Lung (tissue), 12 donors: ENCODE data around the gene POLR3B. TPM values are rescaled to one million over a fixed set of nuclear protein-coding genes. Genes with fewer than 3 reads are reported as not detected.

ENCODE experiments used
- ATAC-seq: fragments of 200-7000 bp; cut with Tn5 transposase; one replicate; pipeline ENCODE4 v1.9.1; 2020; ENCODE audit warnings: moderate number of reproducible peaks; ENCODE audit not compliant: insufficient read depth, low FRiP score
- DNase-seq, 3 donors: peaks; one replicate each; pipeline ENCODE4 v3.0.0-alpha.2; 2013 to 2017
- H3K27ac ChIP-seq, 2 donors: one replicate each; pipeline ENCODE4 v1.5.1; 2013; ENCODE audit warnings: mild to moderate bottlenecking in 2 of 2, moderate library complexity in 2 of 2, control low read depth in 1 of 2, inconsistent platforms in 1 of 2, low read depth in 1 of 2, low read length in 1 of 2
- H3K27me3 ChIP-seq, 3 donors: one replicate each; pipeline ENCODE4 v1.5.1; 2013; ENCODE audit warnings: low read length in 2 of 3; ENCODE audit not compliant: control insufficient read depth in 3 of 3, insufficient read depth in 3 of 3
- H3K36me3 ChIP-seq, 4 donors: one replicate each; pipeline ENCODE4 v1.5.1; 2013; ENCODE audit warnings: low read length in 4 of 4, mild to moderate bottlenecking in 1 of 4, moderate library complexity in 1 of 4; ENCODE audit not compliant: control insufficient read depth in 4 of 4, insufficient read depth in 4 of 4
- H3K4me1 ChIP-seq, 5 donors: one replicate each; pipeline ENCODE4 v1.5.1; 2013; ENCODE audit warnings: low read length in 5 of 5, mild to moderate bottlenecking in 2 of 5, moderate library complexity in 1 of 5; ENCODE audit not compliant: control insufficient read depth in 5 of 5, insufficient read depth in 5 of 5
- H3K4me3 ChIP-seq: one replicate; pipeline ENCODE4 v1.5.1; 2013; ENCODE audit warnings: mild to moderate bottlenecking, control low read depth, moderate library complexity
- H3K9ac ChIP-seq, 2 donors: one replicate each; pipeline ENCODE4 v1.5.1; 2013; ENCODE audit warnings: low read length in 2 of 2, control low read depth in 1 of 2; ENCODE audit not compliant: insufficient read depth in 1 of 2
- H3K9me3 ChIP-seq, 4 donors: one replicate each; pipeline ENCODE4 v1.5.1; 2013; ENCODE audit warnings: low read length in 3 of 4, mild to moderate bottlenecking in 1 of 4, moderate library complexity in 1 of 4; ENCODE audit not compliant: control insufficient read depth in 4 of 4, insufficient read depth in 3 of 4
- WGBS, 2 donors: extraction: QIAGEN DNeasy Blood & Tissue Kit; methylation state at CpG; one replicate each; pipeline ENCODE4 v1.1.7; 2013; 5-methylcytosine and 5-hydroxymethylcytosine counted together
- polyA plus RNA-seq, 2 donors: library from polyadenylated mRNA; stranded (reverse); fragments of 200-250 nt; gene quantifications; one replicate each; pipeline ENCODE4 v1.2.1, GENCODE V29; 2013
- total RNA-seq, 2 donors: library from RNA; depleted of rRNA in 1 of 2; stranded (reverse); fragments of >200 nt in 1 of 2; gene quantifications; one replicate each; pipeline ENCODE4 v1.2.1, GENCODE V29; 2014 to 2021
- TF ChIP-seq, protein P1 (sequence below): IDR thresholded peaks from 2 replicates; pipeline ENCODE4 v1.5.1; 2012; ENCODE audit warnings: mild to moderate bottlenecking; ENCODE audit errors: control extremely low read depth, extremely low read depth
- donor health status: control.
- donor health status: control.
- donor health status: Bipolar disorder and iron deficiency.
- donor health status: healthy.
- donor health status: DM: yes; HTN: yes; CAD: no.

The POLR3B gene
- total and polyA plus RNA-seq, 4 donors, result 3.6 to 13.5 (median 9.0) TPM

DNA sequence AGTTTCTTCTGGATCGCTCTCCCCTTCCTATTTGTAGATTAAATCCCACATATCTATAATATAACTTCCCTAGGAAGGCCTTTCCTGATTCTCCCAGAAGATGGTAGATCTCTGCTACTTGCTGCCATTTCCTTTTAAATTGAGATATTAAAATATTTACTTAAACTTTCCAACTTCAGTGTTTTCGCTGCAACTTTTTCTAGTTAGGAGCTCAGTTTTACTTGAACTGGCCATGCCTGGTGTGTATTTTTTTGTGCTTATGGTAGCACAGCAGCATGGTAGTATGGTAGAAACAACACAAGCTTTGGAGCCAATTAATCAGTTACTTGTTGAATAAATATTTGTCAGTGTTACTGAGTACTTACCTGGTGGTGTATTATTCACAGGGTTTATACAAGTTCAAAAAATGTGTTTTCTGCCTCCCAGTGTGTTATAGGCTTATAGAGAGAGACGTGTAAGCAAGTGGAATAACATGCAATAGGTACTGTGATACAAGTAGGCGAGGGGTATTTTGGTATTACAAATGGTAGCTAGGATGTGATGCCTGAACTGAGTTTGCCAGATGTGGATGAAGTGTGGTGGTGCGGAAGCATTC, 2.9 kb downstream of the POLR3B start:
- WGBS, 2 donors, result 89 to 98% methylated on average over 5 of the region's 5 CpGs
- Histone ChIP-seq H3K9me3 (no peaks in the 10 kb centered on the region), H3K9ac (no peak overlapping the region), H3K4me3 (no peak overlapping the region), H3K4me1 (peaks cover 0 to 14% (median 5%) of the 10 kb centered on the region in 5 donors), H3K27ac (peak overlapping the region in 1 of 2 donors; percentile 54), H3K36me3 (peaks cover 0 to 6% (median 3%) of the 10 kb centered on the region in 4 donors), H3K27me3 (no peaks in the 10 kb centered on the region)
- DNase-seq (no peak), ATAC-seq (no peak)
- TF ChIP-seq, protein P1, sequence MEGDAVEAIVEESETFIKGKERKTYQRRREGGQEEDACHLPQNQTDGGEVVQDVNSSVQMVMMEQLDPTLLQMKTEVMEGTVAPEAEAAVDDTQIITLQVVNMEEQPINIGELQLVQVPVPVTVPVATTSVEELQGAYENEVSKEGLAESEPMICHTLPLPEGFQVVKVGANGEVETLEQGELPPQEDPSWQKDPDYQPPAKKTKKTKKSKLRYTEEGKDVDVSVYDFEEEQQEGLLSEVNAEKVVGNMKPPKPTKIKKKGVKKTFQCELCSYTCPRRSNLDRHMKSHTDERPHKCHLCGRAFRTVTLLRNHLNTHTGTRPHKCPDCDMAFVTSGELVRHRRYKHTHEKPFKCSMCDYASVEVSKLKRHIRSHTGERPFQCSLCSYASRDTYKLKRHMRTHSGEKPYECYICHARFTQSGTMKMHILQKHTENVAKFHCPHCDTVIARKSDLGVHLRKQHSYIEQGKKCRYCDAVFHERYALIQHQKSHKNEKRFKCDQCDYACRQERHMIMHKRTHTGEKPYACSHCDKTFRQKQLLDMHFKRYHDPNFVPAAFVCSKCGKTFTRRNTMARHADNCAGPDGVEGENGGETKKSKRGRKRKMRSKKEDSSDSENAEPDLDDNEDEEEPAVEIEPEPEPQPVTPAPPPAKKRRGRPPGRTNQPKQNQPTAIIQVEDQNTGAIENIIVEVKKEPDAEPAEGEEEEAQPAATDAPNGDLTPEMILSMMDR, result no peak

DNA sequence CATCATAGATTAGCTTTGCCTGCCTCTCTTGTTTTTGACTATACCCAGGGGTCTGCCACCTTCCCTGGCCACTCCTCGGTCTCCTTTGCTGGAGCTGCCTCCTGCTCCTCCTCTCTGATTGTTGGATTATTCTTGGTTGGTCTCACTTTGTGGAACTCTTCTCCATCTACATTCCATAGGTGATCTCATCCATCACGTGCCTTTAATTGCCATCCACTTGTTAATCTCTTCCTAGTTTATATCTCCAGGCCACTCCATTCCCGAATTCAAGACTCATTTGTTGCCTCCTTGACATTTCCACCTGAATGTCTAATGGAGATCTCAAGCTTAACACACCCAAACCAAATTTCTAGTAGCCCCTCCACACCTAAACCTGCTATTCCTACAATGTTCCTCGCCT, 5.4 kb downstream of the POLR3B start:
- no peaks in the 10 kb centered on the region for H3K9me3 ChIP-seq
- H3K9ac ChIP-seq, result no peak overlapping the region
- no peak overlapping the region for H3K4me3 ChIP-seq
- H3K27me3 ChIP-seq, result no peaks in the 10 kb centered on the region
- peaks cover 0 to 11% (median 3%) of the 10 kb centered on the region in 4 donors for H3K36me3 ChIP-seq
- ATAC-seq (no peak), DNase-seq (no peak)
- TF ChIP-seq, protein P1, result no peak
- 84 to 93% methylated on average over 4 of the region's 4 CpGs for WGBS, 2 donors
- no peak overlapping the region for H3K27ac ChIP-seq
- H3K4me1 ChIP-seq, result peaks cover 0 to 8% (median 5%) of the 10 kb centered on the region in 5 donors

DNA sequence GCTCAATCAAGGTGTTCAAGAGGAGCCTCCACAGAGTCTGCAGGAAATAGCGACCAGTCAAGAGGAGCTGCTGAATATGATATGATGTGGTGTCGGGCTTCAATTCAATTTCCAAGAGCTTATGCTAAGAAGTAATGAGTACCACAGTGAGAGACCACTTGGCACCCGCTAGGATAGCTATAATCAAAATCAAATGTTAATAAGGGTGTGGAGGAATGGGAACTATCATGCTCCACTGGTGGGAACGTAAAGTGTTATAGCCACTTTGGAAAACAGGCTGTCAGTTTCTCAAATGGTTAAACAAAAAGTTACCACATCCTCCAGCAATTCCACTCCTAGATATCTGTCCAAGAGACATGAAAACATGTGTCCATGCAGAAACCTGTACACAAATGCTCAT, 6.7 kb downstream of the POLR3B start:
- TF ChIP-seq, protein P1, result no peak
- Histone ChIP-seq H3K4me3 (no peak overlapping the region), H3K4me1 (peaks cover 0 to 3% (median 0%) of the 10 kb centered on the region in 5 donors), H3K9me3 (no peaks in the 10 kb centered on the region), H3K9ac (no peak overlapping the region), H3K27me3 (no peaks in the 10 kb centered on the region), H3K27ac (no peak overlapping the region), H3K36me3 (peaks cover 0 to 12% (median 3%) of the 10 kb centered on the region in 4 donors)
- ATAC-seq (no peak), DNase-seq (no peak)
- 93 to 99% methylated on average over 4 of the region's 4 CpGs for WGBS, 2 donors
